ENCODE measurements around the gene RPS24. TPM values are rescaled to one million over a fixed set of nuclear protein-coding genes. Genes with fewer than 3 reads are reported as not detected.

Gene RPS24
- total and polyA plus RNA-seq, 2 of the 13 experiments (the other 11 are each of a cell fraction or from before 2014, with no cell fraction given): 2,690 to 3,319 TPM

DNA sequence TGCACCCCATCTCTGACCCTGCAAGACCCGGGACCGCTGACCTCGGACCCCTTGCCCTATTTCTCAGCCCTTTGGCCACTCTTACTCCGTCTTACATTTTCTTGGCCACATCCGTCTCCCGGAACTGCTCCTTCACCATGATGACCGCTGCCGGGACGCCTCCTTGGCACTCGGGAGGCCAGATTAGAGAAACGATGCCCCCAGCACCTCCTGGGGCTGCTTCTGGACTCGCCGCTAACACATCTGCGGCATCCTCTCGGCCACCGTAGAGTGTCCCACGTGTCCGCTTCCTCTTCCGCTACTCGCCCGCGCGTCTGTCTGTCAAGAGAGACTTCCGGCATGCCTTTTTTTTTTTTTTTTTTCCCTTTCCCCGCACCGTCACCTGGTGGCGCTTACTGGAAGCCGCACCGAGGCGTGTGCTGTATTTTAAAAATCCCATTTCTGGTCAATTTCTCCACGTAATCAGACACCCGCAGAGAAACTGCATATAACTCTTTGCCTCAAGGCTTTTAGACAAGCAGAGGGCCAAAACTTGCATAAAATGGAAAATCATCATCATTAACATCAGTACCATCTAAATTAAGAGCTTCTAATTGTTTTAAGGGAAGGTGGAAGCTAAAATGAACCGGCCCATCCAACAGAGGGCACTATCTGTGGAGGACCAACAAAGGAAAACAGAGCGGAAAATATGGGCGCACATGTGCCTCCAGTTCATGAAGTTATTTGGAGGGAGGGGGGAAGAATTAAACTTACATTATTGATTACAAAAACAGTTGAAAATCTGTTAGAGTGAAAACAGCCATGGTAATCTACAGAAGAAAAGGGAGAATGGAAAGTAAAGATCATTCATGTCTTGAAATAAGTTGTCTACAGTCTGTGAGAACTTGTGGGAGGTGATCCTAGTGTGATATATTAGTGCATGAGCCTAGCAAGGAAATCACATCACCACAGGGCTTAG, 4.1 kb upstream of the RPS24 start, which contains the start of gene POLR3A (continued):
- TF ChIP-seq NFE2L2 (IDR thresholded peaks at IDR 0.05; ENCODE audit: low read length) (no peak), SIN3A (IDR thresholded peaks at IDR 0.05; ENCODE audit: borderline replicate concordance, low read depth, low read length) (peak; percentile 47; the same call in 1 of the 2 replicates), ZNF335 (CRISPR knock-in tag; IDR thresholded peaks at IDR 0.05) (peak; percentile 96), BHLHE40 (IDR thresholded peaks at IDR 0.05; ENCODE audit: low read length) (peak; percentile 43), ZNF10 (CRISPR knock-in tag; IDR thresholded peaks at IDR 0.05; ENCODE audit: borderline replicate concordance, low read depth) (no peak), TSC22D2 (CRISPR knock-in tag; IDR thresholded peaks at IDR 0.05; ENCODE audit: borderline replicate concordance) (peak; percentile 9; the same call in 1 of the 2 replicates), ZNF264 (CRISPR knock-in tag; IDR thresholded peaks at IDR 0.05) (peak; percentile 61; the same call in 1 of the 2 replicates), ZNF136 (CRISPR knock-in tag; IDR thresholded peaks at IDR 0.05; ENCODE audit: low read depth) (no peak; the same call in 1 of the 2 replicates), ZNF350 (CRISPR knock-in tag; IDR thresholded peaks at IDR 0.05; ENCODE audit: borderline replicate concordance, low read depth) (peak; percentile 83; the same call in 1 of the 2 replicates), NFYC (CRISPR knock-in tag; IDR thresholded peaks at IDR 0.05) (peak; percentile 93), RFX3 (CRISPR knock-in tag; IDR thresholded peaks at IDR 0.05) (no peak), RARG (CRISPR knock-in tag; IDR thresholded peaks at IDR 0.05; ENCODE audit: low read depth) (no peak), ZNF232 (CRISPR knock-in tag; IDR thresholded peaks at IDR 0.05; ENCODE audit: borderline replicate concordance) (peak; percentile 51; the same call in 1 of the 2 replicates), ZNF720 (CRISPR knock-in tag; IDR thresholded peaks at IDR 0.05) (no peak), MXI1 (IDR thresholded peaks at IDR 0.05; ENCODE audit: borderline replicate concordance, low read depth, low read length) (peak; percentile 63; the same call in 2 of the 3 replicates), ZNF251 (CRISPR knock-in tag; IDR thresholded peaks at IDR 0.05) (no peak), KAT2B (IDR thresholded peaks at IDR 0.05; ENCODE audit: borderline replicate concordance, low read depth, low read length) (no peak), ZKSCAN1 (IDR thresholded peaks at IDR 0.05; ENCODE audit: low read length) (no peak), MXD4 (CRISPR knock-in tag; IDR thresholded peaks at IDR 0.05) (peak; percentile 67; the same call in 1 of the 2 replicates), ZNF331 (CRISPR knock-in tag; IDR thresholded peaks at IDR 0.05) (0 out of 2 replicates have a peak, but pooled peaks have one; percentile 11)
- TF ChIP-seq, protein P1, sequence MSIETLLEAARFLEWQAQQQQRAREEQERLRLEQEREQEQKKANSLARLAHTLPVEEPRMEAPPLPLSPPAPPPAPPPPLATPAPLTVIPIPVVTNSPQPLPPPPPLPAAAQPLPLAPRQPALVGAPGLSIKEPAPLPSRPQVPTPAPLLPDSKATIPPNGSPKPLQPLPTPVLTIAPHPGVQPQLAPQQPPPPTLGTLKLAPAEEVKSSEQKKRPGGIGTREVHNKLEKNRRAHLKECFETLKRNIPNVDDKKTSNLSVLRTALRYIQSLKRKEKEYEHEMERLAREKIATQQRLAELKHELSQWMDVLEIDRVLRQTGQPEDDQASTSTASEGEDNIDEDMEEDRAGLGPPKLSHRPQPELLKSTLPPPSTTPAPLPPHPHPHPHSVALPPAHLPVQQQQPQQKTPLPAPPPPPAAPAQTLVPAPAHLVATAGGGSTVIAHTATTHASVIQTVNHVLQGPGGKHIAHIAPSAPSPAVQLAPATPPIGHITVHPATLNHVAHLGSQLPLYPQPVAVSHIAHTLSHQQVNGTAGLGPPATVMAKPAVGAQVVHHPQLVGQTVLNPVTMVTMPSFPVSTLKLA (IDR thresholded peaks at IDR 0.05): peak; percentile 68
- TF ChIP-seq, protein P2, sequence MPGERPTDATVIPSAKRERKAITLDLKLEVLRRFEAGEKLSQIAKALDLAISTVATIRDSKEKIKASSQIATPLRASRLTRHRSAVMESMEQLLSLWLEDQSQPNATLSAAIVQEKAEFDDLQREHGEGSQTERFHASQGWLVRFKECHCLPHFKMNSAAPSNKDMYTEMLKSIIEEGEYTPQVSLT (CRISPR knock-in tag; IDR thresholded peaks at IDR 0.05; ENCODE audit: borderline replicate concordance, low read depth): no peak
- TF ChIP-seq, protein P3, sequence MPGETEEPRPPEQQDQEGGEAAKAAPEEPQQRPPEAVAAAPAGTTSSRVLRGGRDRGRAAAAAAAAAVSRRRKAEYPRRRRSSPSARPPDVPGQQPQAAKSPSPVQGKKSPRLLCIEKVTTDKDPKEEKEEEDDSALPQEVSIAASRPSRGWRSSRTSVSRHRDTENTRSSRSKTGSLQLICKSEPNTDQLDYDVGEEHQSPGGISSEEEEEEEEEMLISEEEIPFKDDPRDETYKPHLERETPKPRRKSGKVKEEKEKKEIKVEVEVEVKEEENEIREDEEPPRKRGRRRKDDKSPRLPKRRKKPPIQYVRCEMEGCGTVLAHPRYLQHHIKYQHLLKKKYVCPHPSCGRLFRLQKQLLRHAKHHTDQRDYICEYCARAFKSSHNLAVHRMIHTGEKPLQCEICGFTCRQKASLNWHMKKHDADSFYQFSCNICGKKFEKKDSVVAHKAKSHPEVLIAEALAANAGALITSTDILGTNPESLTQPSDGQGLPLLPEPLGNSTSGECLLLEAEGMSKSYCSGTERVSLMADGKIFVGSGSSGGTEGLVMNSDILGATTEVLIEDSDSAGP (CRISPR knock-in tag; IDR thresholded peaks at IDR 0.05; ENCODE audit: borderline replicate concordance): peak; percentile 66; the same call in 1 of the 2 replicates

Data from HepG2 (cell line).